OCI-M2 (cell line): ENCODE results near the gene TIMM29.
"Not testable (repeated sequence)": the region's sequence is repeated elsewhere in the genome, so short reads cannot be mapped to it uniquely, and the experiment has no call there.

Experiments
- DNase-seq: peaks from one replicate; lab custom pipeline; 2025; ENCODE audit not compliant: unreplicated experiment; lab: John Stamatoyannopoulos, UW

Gene TIMM29

GRCh38 chr19:10936661-10937084 is 8.1 kb downstream of the TIMM29 start:
- peak; percentile 97 for DNase-seq

DNA sequence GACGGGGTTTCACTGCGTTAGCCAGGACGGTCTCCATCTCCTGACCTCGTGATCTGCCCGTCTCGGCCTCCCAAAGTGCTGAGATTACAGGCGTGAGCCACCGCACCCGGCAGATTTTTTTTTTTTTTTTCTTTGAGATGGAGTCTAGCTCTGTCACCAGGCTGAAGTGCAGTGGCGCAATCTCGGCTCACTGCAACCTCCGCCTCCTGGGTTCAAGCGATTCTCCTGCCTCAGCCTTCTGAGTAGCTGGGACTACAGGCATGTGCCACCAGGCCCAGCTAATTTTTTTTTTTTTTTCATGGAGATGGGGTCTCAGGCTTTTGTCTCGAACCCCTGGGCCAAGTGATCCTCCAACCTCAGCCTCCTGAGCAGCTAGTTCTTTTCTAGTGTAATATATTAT is 13.0 kb downstream of the TIMM29 start:
- DNase-seq = not testable (repeated sequence)

GRCh38 chr19:10943412-10943811 is 14.8 kb downstream of the TIMM29 start:
- DNase-seq = not testable (repeated sequence)

DNA sequence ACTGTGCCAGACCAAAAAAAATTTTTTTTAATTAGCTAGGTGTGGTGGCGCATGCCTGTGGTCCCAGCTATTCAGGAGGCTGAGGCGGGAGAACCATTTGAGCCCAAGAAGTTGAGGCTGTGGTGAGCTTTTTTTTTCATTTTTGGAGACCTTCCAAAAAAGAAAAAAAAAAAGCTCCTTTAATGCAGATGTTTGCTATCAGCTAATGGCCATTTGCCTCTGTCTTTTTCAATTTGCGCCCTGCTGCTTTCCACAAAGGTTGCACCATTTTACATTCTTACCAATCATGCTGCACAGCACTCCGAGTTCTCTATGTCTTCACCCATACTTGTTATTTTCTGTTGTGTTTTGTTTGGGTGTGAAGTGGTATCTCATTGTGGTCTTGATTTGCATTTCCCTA is 16.7 kb downstream of the TIMM29 start:
- no peak for DNase-seq

- DNase-seq = no peak
Measured at GRCh38 chr19:10946958-10947657, 18.5 kb downstream of the TIMM29 start.

GRCh38 chr19:10952809-10953208 is 24.2 kb downstream of the TIMM29 start:
- DNase-seq = no peak

DNA sequence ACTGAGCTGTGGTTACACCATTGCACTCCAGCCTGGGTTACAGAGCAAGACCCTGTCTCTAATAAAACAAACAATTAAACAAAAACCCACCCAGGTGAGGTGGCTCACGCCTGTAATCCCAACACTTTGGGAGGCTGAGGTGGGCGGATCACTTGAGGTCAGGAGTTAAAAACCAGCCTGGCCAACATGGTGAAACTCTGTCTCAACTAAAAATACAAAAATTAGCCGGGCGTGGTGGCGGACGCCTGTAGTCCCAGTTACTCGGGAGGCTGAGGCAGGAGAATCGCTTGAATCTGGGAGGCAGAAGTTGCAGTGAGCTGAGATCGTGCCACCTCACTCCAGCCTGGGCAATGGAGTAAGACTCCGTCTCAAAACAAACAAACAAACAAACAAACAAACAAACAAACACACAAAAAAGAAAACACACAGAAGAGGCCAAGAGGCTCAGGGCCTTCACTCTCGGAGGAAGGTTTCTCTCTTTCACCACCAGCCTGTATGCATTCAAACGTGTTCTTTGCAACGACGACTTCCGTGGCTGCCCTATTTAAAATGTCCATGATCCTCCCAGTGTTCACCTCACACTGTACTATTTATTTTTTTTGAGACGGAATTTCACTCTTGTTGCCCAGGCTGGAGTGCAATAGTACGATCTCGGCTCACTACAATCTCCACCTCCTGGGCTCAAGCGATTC is 30.8 kb downstream of the TIMM29 start:
- DNase-seq = not testable (repeated sequence)

DNA sequence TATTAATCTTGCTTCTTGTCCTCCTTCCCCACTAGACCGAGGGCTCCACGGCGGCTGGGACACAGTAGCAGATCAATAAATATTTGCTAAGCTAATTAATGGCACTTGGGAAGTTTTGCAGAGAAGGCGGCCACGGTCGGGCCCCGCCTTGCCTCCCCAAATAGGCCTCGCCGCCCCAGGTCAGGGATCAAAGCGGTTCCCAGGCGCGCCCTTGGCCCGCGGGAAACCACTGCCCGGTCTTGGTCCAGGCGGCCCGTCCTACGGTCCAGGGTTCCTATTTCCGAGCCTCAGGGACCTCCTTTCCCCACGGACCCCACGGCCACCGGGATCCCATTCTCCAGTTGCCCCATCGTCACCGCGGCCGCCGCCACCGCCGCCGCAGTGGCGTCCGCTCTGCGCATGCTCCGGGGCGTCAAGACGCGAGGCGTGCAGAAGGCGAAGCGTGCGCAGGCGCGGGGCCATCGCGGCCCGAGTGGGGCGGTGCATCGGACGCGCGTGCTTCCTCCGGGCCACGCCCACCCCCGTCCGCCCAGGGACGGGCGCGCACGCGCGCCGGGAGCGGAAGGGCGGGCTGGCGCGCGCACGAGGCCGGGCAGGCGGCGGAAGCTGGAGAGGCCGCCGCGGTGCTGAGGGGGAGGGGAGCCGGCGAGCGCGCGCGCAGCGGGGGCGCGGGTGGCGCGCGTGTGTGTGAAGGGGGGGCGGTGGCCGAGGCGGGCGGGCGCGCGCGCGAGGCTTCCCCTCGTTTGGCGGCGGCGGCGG is 31.9 kb downstream of the TIMM29 start, which contains the start of gene SMARCA4:
SMARCA4 (plus strand) TSS at position 717 of the 759 bp plus-strand sequence. CDS start 23,122 bp downstream, outside the sequence.
- peak; percentile 100 for DNase-seq

- DNase-seq = peak; percentile 94
Measured at GRCh38 chr19:10961073-10961860, 32.7 kb downstream of the TIMM29 start.

DNA sequence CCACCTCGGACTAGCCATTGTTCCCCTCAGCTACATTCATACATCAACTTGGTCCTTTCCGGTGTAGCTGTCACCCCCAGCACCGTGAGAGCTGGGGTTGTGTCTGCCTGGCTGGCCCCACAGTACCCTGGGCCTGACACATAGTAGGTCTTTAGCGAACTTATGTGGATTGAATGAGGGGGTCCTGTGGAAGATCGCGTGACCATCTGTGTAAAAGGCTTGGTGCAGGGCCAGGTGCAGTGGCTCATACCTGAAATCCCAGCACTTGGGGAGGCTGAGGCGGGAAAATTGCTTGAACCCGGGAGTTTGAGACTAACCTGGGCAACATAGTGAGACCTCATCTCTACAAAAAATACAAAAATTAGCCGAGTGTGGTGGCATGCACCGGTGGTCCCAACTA is 34.3 kb downstream of the TIMM29 start:
- no peak for DNase-seq

DNA sequence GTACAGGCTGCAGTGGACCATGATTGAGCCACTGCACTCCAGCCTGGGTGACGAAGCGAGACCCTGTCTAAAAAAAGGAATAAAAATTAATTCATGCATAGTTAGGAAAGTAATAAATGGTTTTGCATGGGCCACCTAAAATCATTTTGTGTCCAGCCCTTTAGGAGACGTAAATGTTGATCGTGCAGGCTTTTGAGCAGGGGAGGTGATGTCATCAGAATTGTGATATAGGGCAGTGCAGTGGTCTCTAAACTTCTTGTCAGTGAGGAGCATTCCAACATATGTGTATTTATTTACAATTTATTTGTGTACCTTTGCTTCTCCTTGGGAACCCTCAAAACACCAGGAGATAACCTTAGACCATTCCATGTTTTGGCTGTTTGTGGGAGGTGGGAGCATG is 35.3 kb downstream of the TIMM29 start:
- no peak for DNase-seq

GRCh38 chr19:10964903-10965302 is 36.3 kb downstream of the TIMM29 start:
- DNase-seq = no peak

GRCh38 chr19:10965398-10965797 is 36.8 kb downstream of the TIMM29 start:
- DNase-seq = no peak

DNA sequence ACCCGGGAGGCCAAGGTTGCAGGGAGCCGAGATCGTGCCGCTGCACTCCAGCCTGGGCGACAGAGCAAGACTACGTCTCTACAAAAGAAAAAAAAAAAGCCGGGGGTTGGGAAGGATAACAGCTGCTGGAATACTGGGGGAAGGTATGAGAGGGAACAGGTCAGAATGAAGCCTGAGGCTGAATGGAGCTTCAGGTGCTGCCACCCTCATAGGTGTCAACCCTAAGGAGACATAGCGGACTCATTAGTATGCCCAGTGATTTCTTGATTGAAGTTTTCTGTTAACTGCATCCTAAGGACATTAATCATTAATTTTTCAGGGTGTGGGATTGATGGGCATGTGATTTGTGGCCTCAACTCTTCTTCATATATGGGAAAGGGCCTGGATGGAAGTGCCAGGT is 38.2 kb downstream of the TIMM29 start:
- DNase-seq = no peak

DNA sequence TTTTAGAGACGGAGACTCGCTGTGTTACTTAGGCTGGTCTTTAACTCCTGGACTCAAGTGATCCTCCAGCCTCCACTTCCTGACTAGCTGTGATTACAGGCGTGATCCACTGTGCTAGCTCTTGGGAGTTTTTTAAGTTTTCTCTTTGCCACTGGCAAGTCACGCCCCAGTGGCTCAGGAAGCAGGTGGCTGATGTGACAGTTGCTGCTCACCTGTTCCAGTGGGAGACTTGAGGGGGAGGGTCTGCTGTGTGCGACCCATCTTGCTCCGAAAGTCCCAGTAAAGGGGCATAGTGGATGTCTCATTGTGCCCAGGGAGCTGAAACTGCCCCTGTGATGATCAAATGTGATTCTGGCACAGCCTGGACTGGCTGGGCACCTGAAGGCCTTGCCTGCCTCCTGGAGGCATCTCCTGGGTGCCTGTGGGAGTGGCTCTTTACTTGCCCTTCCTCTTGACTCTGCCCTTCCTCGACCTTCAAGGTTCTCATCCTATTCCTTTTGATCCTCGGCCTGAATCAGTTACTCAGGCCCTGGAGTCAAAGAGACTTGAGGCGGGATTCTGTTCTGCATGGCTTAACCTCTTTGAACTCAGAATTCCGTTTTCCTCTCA is 40.0 kb downstream of the TIMM29 start:
- DNase-seq = no peak

- DNase-seq = no peak
Measured at GRCh38 chr19:10971107-10971726, 42.6 kb downstream of the TIMM29 start.

DNA sequence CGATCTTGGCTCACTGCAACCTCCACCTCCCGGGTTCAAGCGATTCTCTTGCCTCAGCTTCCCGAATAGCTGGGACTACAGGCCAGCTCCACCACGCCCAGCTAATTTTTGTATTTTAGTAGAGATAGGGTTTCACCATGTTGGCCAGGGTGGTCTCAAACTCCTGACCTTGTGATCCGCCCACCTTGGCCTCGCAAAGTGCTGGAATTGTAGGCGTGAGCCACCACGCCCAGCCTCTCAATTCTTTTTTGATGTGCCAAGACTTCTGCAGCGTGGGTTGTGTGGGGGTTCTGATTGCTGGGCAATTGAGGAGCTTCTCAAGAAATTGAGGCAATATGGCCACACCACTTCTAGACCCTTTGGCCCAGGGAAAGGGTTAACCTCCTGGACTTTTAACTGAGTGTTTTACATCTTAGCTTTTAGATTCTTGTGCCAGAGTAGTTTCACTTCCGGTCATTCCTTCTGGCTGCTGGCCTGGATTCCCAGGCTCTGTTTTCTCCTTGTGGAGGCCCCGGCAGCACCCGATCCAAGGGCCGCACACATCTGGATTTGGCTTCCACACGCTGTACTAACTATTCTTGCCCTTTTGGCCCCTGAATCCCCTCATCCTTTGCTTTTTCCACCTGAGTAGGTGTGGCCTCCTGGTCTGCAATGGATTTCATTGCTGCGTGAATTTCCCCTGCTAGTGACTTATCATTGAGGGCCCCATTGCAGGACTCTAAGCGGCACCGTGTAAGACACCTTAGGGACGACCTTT is 46.9 kb downstream of the TIMM29 start:
- no peak for DNase-seq

- no peak for DNase-seq
Measured at GRCh38 chr19:10976131-10976892, 47.7 kb downstream of the TIMM29 start.

- no peak for DNase-seq
Measured at GRCh38 chr19:10977742-10978092, 49.1 kb downstream of the TIMM29 start.
